IPS-20b (cell line): Measurements from ENCODE around the gene ACTMAP.
"Not testable (repeated sequence)": the region's sequence is repeated elsewhere in the genome, so short reads cannot be mapped to it uniquely, and the experiment has no call there.

ENCODE experiments used
- H3K27ac ChIP-seq: one replicate; pipeline ENCODE4 v1.5.1; 2013; ENCODE audit warnings: low read length
- H3K27me3 ChIP-seq: 2 replicates; pipeline ENCODE4 v1.6.1; 2013; ENCODE audit warnings: mild to moderate bottlenecking, low read length, inconsistent platforms; ENCODE audit not compliant: insufficient read depth
- H3K36me3 ChIP-seq: 2 replicates; pipeline ENCODE4 v1.6.1; 2013; ENCODE audit warnings: low read depth, mild to moderate bottlenecking, inconsistent platforms, low read length, moderate library complexity; ENCODE audit not compliant: insufficient read depth
- H3K4me1 ChIP-seq: 2 replicates; pipeline ENCODE4 v1.6.1; 2013; ENCODE audit warnings: mild to moderate bottlenecking, control low read depth, inconsistent platforms, low read length, moderate library complexity; ENCODE audit not compliant: insufficient read depth
- H3K4me3 ChIP-seq: 2 replicates; pipeline ENCODE4 v1.5.1; 2013; ENCODE audit warnings: mild to moderate bottlenecking, low read length, inconsistent platforms
- H3K9ac ChIP-seq: 2 replicates; pipeline ENCODE4 v1.6.1; 2013; ENCODE audit warnings: low read depth, mild to moderate bottlenecking, inconsistent platforms, low read length, moderate library complexity
- H3K9me3 ChIP-seq: 2 replicates; pipeline ENCODE4 v1.6.1; 2013; ENCODE audit warnings: mild to moderate bottlenecking, low read depth, low read length, inconsistent platforms; ENCODE audit not compliant: insufficient read depth

The ACTMAP gene

GRCh38 chr19:40784146-40784545 is 33.9 kb upstream of the ACTMAP start:
- not testable (repeated sequence) for H3K9me3 ChIP-seq, H3K27me3 ChIP-seq, H3K27ac ChIP-seq, H3K36me3 ChIP-seq, H3K4me1 ChIP-seq, H3K4me3 ChIP-seq, H3K9ac ChIP-seq

- Histone ChIP-seq H3K9ac (no peak overlapping the region), H3K27me3 (no peaks in the 10 kb centered on the region), H3K36me3 (no peaks in the 10 kb centered on the region), H3K27ac (no peak overlapping the region), H3K4me3 (no peak overlapping the region), H3K4me1 (no peaks in the 10 kb centered on the region), H3K9me3 (no peaks in the 10 kb centered on the region)
These were observed 33.4 kb upstream of the ACTMAP start for GRCh38 chr19:40783711-40784110.

GRCh38 chr19:40781140-40781539 is 30.9 kb upstream of the ACTMAP start:
- Histone ChIP-seq H3K27me3 (no peaks in the 10 kb centered on the region), H3K36me3 (no peaks in the 10 kb centered on the region), H3K27ac (no peak overlapping the region), H3K9ac (no peak overlapping the region), H3K9me3 (no peaks in the 10 kb centered on the region), H3K4me1 (peaks cover 4% of the 10 kb centered on the region; the same call in 1 of the 2 replicates), H3K4me3 (no peak overlapping the region)

GRCh38 chr19:40780582-40780981 is 30.3 kb upstream of the ACTMAP start:
- Histone ChIP-seq H3K27ac (no peak overlapping the region), H3K4me1 (peaks cover 4% of the 10 kb centered on the region; the same call in 1 of the 2 replicates), H3K9ac (no peak overlapping the region), H3K36me3 (no peaks in the 10 kb centered on the region), H3K4me3 (no peak overlapping the region), H3K27me3 (no peaks in the 10 kb centered on the region), H3K9me3 (no peaks in the 10 kb centered on the region)

- H3K9me3 ChIP-seq, result no peaks in the 10 kb centered on the region
- peak overlapping the region; percentile 54; the same call in 1 of the 2 replicates for H3K9ac ChIP-seq
- peak overlapping the region; percentile 69 for H3K4me3 ChIP-seq
- H3K36me3 ChIP-seq, result no peaks in the 10 kb centered on the region
- peak overlapping the region; percentile 35 for H3K27ac ChIP-seq
- no peaks in the 10 kb centered on the region for H3K27me3 ChIP-seq
- H3K4me1 ChIP-seq, result peaks cover 4% of the 10 kb centered on the region; the same call in 1 of the 2 replicates
These were observed 28.5 kb upstream of the ACTMAP start for GRCh38 chr19:40778706-40779284.

GRCh38 chr19:40777937-40778705 is 27.8 kb upstream of the ACTMAP start, which contains the start of gene RAB4B:
Gene RAB4B, plus strand, starts transcription at chr19:40778247. Its CDS starts 129 bp downstream, at chr19:40778376.
- Histone ChIP-seq H3K27ac (peak within 1 kb of the TSS; percentile 60), H3K36me3 (no peaks in the 10 kb centered on the region), H3K9me3 (no peaks in the 10 kb centered on the region), H3K4me1 (peaks cover 4% of the 10 kb centered on the region; the same call in 1 of the 2 replicates), H3K9ac (peak within 1 kb of the TSS; percentile 91), H3K27me3 (no peaks in the 10 kb centered on the region), H3K4me3 (peak within 1 kb of the TSS; percentile 88)

- Histone ChIP-seq H3K4me3 (peak overlapping the region; percentile 88), H3K9ac (peak overlapping the region; percentile 91), H3K4me1 (peaks cover 4% of the 10 kb centered on the region; the same call in 1 of the 2 replicates), H3K27me3 (no peaks in the 10 kb centered on the region), H3K36me3 (no peaks in the 10 kb centered on the region), H3K9me3 (no peaks in the 10 kb centered on the region), H3K27ac (peak overlapping the region; percentile 60)
These were observed 27.3 kb upstream of the ACTMAP start for GRCh38 chr19:40777645-40777936.

- Histone ChIP-seq H3K4me3 (peak overlapping the region; percentile 88), H3K4me1 (peaks cover 4% of the 10 kb centered on the region; the same call in 1 of the 2 replicates), H3K36me3 (no peaks in the 10 kb centered on the region), H3K27ac (peak overlapping the region; percentile 60), H3K27me3 (no peaks in the 10 kb centered on the region), H3K9ac (peak overlapping the region; percentile 91; the same call in 1 of the 2 replicates), H3K9me3 (no peaks in the 10 kb centered on the region)
These were observed 26.8 kb upstream of the ACTMAP start for GRCh38 chr19:40776932-40777644.

GRCh38 chr19:40776364-40776763 is 26.1 kb upstream of the ACTMAP start:
- H3K36me3 ChIP-seq, result no peaks in the 10 kb centered on the region
- no peak overlapping the region for H3K4me3 ChIP-seq
- H3K27me3 ChIP-seq, result no peaks in the 10 kb centered on the region
- H3K27ac ChIP-seq, result no peak overlapping the region
- no peaks in the 10 kb centered on the region for H3K9me3 ChIP-seq
- peaks cover 4% of the 10 kb centered on the region; the same call in 1 of the 2 replicates for H3K4me1 ChIP-seq
- H3K9ac ChIP-seq, result no peak overlapping the region

GRCh38 chr19:40775632-40776022 is 25.4 kb upstream of the ACTMAP start:
- no peaks in the 10 kb centered on the region for H3K9me3 ChIP-seq
- no peak overlapping the region for H3K9ac ChIP-seq
- H3K36me3 ChIP-seq, result no peaks in the 10 kb centered on the region
- H3K4me1 ChIP-seq, result peaks cover 4% of the 10 kb centered on the region; the same call in 1 of the 2 replicates
- H3K4me3 ChIP-seq, result no peak overlapping the region
- H3K27ac ChIP-seq, result no peak overlapping the region
- H3K27me3 ChIP-seq, result no peaks in the 10 kb centered on the region

- Histone ChIP-seq H3K4me1 (peaks cover 4% of the 10 kb centered on the region; the same call in 1 of the 2 replicates), H3K27ac (no peak within 1 kb of the TSS), H3K4me3 (no peak within 1 kb of the TSS), H3K27me3 (no peaks in the 10 kb centered on the region), H3K36me3 (no peaks in the 10 kb centered on the region), H3K9me3 (no peaks in the 10 kb centered on the region), H3K9ac (no peak within 1 kb of the TSS)
These were observed 24.8 kb upstream of the ACTMAP start, which contains the start of gene MIA for GRCh38 chr19:40774916-40775631. Gene MIA, plus strand, starts transcription at chr19:40775521. Its CDS starts 22 bp downstream, at chr19:40775543.
